Measurements from ENCODE around the gene CCK.
"Not testable (repeated sequence)": the region's sequence is repeated elsewhere in the genome, so short reads cannot be mapped to it uniquely, and the experiment has no call there.

Gene CCK

GRCh38 chr3:42266085-42266484 is at the start of gene CCK:
CCK (minus strand) TSS chr3:42266185; CDS start chr3:42263630, 2,555 bp downstream.
- no peak for DNase-seq (ENCODE audit: low spot score)

DNA sequence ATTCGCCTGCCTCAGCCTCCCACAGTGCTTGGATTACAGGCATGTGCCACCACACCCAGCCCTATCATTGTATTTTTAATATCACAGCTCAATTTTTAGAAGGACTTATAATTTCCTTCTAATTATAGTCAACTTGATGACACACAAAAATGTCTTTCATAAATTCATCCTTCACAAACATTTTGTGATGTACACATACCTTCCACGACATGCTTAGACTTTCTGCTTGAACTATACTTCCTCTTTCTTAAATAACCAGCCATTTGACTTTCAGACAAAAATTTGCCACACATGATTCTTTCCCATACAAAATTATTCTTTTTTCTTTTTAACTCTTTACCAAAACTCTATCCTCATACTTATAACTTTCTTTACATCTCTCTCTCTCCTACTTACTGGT is 48.4 kb upstream of the CCK start:
- no peak for DNase-seq (ENCODE audit: low spot score)

- DNase-seq (ENCODE audit: low spot score) = no peak
These were observed 42.7 kb upstream of the CCK start for GRCh38 chr3:42308651-42309050.

DNA sequence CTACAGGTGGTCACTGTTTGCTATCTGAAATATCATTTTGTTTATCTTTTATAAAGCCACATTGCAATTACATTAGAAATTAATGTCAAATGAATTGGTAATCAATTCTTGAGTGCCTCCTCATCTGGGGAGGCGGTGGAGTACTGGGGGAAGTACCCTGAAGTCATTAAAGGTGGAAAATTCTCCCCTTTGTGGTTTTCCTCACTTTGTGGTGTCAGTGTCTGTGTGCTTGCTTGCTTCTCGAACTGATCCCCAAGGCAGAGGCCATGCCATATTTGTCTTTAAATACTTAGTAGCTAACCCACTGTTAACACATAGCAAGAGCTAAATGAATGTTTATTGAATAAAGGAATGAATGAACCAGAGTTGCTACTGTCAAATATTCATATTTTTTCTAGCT is 40.5 kb upstream of the CCK start:
- no peak for DNase-seq (ENCODE audit: low spot score)

DNA sequence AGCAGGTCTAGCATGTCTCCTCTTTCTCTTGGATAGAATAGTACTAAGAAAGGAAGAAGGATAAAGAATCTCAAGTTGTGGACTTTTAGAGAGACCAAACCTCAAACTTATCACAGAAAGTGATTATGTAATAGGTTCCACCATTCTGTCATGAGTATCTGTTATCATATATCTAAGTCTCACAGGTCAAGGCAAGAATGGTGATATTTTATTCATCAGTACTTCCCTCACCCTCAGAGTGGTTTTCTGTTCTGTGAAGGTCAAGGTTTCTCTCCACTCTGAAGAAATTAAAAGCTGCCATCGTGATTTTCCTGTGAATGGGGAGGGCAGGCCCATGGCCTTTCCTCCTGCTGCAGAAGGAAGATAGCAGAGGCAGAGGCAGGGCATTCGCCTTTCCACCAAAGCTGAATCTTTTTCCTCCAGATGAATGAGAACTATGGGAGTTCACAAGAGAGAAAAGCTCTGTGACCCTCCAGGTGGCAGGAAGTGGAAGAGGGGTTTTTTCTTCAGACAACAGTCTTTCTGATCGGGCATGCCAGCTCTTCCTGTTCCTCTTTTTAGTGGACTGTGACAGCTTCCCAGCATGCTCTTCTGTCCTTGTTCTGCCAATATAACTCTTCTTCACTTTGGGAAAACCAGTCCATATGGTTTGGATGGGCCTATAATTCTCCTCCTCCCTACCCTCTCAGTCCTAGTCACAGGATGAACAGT is 37.1 kb upstream of the CCK start:
- no peak for DNase-seq (ENCODE audit: low spot score)

DNA sequence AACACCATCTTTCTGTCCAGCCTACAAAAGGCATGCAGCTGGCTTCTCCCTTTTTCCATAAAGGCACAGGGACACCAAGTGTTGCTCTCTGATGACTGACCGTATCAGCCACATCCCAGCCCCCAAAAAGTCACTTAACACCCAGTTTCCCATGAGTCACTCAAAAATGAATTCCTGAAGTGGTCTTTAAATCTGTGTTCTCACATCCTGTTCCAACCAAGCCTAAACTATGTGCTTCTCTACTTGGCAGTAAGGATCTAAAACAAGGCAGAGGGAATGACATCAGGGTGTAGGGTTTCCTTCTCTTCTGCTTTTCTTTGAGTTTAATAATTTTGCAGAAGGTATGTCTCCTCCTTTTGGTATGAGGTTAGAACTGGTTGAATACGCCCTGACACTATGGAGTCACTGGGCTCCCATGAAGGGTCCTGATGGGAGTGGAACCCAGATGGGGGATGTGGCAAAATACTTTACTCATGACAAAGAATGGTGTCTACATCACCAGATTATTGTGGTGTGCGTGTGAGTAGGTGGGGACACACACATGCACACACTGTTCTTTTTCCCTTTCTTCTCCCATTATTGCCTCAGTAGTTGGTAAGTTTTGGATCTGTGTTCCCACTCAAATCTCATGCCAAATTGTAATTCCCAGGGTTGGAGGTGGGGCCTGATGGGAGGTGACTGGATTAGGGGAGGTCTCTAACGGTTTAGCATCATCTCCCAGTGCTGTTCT is 35.6 kb upstream of the CCK start:
- no peak for DNase-seq (ENCODE audit: low spot score)

- DNase-seq (ENCODE audit: low spot score) = no peak
These were observed 34.8 kb upstream of the CCK start for GRCh38 chr3:42300778-42301177.

GRCh38 chr3:42300013-42300412 is 34.0 kb upstream of the CCK start:
- no peak for DNase-seq (ENCODE audit: low spot score)

DNA sequence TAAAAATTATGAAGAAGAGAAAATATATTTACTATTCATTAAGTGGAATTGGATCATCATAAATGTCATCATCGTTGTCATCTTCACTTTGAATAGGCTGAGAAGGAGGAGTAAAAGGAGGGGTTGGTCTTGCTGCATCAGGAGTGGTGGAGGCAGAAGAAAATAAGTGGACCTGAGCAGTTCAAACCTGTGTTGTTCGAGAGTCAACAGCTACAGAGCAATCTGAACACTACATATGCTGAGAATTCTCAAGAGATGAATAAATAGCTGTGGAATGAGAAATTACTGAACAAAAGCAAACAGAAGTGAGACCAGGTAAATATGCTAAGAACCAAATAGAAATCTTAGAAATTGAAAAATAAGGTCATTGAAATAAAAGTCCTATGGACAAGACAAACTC is 32.3 kb upstream of the CCK start:
- DNase-seq (ENCODE audit: low spot score) = no peak

DNA sequence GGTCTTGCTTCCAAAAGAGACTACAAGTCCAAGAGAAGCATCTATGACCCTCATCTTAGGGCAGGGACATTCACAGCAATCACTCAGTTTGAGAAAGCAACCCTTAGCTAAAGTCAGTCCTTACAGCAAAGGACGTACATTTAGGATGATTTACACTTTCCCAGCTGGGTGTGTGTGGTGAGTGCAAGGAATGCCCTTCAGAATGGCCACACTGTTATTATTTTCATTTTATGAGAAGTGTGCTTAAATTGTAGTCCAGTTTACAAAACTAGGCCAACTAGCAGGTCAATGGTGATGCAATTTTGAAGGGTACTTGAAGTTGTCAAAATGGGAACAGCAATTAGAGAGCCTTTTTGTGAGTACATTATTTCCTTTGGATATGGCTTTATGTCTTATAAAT is 26.0 kb upstream of the CCK start:
- DNase-seq (ENCODE audit: low spot score) = no peak

DNA sequence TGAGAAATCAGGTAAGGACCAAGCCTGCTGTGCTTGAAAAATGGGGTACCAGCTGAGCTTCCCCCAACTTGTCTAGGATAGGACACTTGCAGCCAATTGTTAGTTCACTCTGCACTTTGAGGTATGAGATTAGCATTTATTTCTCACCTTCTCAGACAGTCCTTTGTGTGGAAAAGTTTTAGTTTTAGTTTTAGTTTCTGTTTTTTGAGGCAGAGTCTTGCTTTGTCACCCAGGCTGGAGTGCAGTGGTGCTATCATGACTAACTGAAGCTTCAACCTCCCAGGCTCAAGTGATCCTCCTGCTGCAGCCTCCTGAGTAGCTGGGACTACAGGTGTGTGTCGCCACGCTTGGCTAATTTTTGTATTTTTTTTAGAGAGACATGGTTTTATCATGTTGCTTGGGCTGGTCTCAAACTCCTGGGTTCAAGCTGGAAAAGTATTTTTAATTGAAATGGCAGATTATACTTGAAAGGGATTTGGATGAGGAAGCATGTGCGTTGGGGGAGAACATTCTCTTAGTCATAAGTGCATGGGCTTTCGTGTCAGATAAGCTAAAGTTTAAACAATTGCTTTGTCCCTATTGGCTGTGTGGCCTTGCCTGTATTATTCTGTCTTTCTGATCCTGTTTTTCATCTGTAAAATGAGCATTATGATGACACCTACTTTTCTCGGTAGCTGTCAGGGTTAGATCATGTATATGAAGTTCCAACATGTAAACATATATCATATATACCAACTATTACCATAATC is 25.2 kb upstream of the CCK start:
- DNase-seq (ENCODE audit: low spot score) = no peak

GRCh38 chr3:42289026-42289425 is 23.0 kb upstream of the CCK start:
- DNase-seq (ENCODE audit: low spot score) = no peak

DNA sequence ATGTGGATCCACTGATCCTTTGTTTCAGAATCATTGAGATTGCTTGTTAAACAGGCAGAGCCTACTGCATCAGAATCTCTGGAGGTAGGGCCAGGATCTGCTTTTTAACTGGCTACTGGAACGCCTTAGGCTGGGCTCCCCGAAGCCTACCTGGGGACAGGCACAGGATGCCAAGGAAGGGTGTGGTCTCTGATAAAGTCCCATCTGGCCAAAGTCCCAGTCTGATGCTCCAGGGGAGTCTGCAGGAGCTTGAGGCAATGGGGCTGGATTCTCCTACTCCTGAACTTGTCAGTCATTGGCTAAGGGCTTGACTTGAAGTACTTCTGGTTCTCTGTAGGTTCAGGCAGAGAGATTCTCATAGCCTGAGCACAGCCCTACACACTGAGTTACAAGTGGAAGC is 22.4 kb upstream of the CCK start:
- DNase-seq (ENCODE audit: low spot score) = no peak

DNA sequence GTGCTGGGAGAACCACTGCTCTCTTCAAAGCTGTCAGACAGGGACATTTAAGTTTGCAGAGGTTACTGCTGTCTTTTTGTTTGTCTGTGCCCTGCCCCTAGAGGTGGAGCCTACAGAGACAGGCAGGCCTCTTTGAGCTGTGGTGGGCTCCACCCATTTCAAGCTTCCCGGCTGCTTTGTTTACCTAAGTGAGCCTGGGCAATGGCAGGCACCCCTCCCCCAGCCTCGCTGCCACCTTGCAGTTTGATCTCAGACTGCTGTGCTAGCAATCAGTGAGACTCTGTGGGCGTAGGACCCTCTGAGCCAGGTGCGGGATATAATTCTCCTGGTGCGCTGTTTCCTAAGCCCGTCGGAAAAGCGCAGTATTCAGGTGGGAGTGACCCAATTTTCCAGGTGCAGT is 21.4 kb upstream of the CCK start:
- DNase-seq (ENCODE audit: low spot score) = not testable (repeated sequence)

DNA sequence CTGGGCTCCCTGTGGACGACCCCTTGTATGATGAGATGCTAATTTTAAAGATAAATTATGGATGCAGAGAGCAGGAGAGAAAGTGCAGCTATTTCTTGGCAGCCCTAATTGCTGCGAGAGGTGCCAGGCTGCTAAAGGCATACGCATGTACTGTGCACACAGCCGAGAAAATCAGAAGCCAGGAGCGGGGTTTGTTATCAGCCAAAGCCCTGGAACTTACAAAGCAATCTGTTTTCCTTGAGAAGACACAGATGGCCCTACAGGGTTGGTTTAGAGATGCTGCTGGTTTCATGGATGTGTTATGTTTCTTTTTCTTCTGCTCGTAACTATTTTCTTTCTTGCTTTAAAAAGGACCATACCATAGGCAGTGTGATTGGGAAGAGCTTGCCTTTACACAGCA is 11.7 kb upstream of the CCK start:
- DNase-seq (ENCODE audit: low spot score) = no peak

GRCh38 chr3:42276141-42277132 is 10.5 kb upstream of the CCK start:
- DNase-seq (ENCODE audit: low spot score) = no peak

GRCh38 chr3:42275217-42275616 is 9.2 kb upstream of the CCK start:
- DNase-seq (ENCODE audit: low spot score) = no peak

DNA sequence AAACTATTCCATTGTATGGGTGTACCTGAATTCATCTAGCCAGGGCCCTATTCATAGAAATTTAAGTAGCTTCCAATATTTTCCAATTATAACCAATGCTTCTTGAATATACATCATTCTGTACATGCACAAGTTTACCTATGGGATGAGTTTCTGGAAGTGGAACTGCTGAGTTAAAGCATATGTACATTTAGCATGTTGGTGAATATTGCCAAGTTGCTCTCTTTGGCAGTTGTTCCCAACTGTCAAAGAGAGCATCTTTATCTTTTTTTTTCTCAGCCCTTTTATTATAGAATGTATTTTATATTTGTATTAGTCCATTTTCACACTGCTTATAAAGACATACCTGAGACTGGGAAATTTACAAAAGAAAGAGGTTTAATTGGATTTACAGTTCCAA is 8.3 kb upstream of the CCK start:
- DNase-seq (ENCODE audit: low spot score) = no peak

GRCh38 chr3:42273361-42273760 is 7.4 kb upstream of the CCK start:
- no peak for DNase-seq (ENCODE audit: low spot score)

DNA sequence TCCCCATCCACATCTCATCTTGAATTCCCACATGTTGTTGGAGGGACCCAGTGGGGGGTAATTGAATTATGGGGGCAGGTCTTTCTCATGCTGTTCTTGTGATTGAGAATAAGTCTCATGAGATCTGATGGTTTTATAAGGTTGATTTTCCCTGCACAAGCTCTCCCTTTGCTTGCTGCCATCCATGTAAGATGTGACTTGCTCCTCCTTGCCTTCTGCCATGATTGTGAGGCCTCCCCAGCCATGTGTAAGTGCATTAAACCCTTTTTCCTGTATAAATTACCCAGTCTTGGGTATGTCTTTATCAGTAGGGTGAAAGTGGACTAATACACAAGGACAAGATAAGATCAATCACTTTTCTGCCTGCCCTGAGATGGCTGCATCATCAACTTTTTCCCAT is 5.8 kb upstream of the CCK start:
- no peak for DNase-seq (ENCODE audit: low spot score)

DNA sequence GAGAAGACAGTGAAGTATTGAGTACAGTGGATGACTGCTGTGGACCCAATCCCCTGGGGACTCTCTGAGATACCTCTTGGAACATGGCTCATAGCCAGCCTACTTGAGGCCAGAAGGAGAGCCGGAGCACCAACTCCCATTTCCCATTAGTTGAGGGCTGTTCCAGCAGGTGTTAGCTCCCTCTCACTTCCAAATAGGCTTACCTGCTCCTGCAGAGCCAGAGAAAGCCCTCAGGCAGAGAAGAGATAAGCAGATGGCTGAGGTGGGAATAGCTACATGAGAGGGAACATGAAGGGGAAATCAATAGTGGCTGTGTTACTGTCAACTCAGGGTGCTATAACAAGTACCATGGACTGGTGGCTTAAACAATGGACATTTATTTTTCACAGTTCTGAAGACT is 4.6 kb upstream of the CCK start:
- DNase-seq (ENCODE audit: low spot score) = no peak

DNA sequence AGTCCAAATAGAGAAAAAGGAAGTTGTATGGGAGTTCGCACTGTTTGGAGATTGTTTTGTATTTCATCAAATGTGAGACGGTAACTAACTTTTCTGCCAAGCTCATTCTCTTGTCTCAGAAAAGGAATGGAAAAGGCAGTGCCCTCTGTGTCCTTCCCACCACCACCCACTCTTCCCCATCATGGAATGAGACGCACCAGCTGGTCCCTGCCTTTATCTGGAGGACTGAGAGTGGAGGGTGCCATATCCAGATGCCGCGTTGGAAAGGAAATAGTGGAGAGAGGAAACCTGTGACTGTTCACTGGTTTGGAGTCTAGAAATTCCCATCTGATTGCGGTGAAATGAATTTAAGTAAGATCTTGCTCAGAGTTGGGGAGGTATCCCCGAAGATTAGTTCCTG is 3.7 kb upstream of the CCK start:
- no peak for DNase-seq (ENCODE audit: low spot score)
